Spleen (tissue), 7 donors: ENCODE data around the gene OXLD1.

ENCODE experiments used
- CTCF ChIP-seq, 11 experiments: fragments of 200-600 bp in 7 of 11; fragments of 450-650 bp in 4 of 11; sonication (generic) in 4 of 11; IDR thresholded peaks in 8 of 11; conservative IDR thresholded peaks in 3 of 11; 1 replicate in 7 of 11; 2 replicates in 4 of 11; pipeline versions ENCODE4 v1.4.0 to v1.8.0; 2016 to 2021; ENCODE audit warnings: antibody characterized with exemption in 11 of 11, inconsistent platforms in 4 of 11, mild to moderate bottlenecking in 1 of 11
- POLR2A ChIP-seq, 3 donors: fragments of 450-650 bp; IDR thresholded peaks; one replicate each; pipeline ENCODE4 v1.5.1; 2017; ENCODE audit warnings: antibody characterized with exemption in 3 of 3, mild to moderate bottlenecking in 1 of 3
- donor health status: DM: no; HTN: no; CAD: no; lungs with moderate emphysema.
- donor health status: DM: no; HTN: no; CAD: no.
- donor health status: DM: no; HTN: no; CAD: no.

GRCh38 chr17:81695211-81695610 is 28.8 kb upstream of the OXLD1 start:
- TF ChIP-seq CTCF (IDR thresholded peaks at IDR 0.05 in 8 of 11, conservative IDR thresholded peaks at IDR 0.05 in 3 of 11): no peak
- no peak for TF ChIP-seq POLR2A (IDR thresholded peaks at IDR 0.05)
